HG03045 (cell line): Measurements from ENCODE around the gene SRGAP1.
"Not testable (repeated sequence)": the region's sequence is repeated elsewhere in the genome, so short reads cannot be mapped to it uniquely, and the experiment has no call there.

ENCODE experiments used
- ATAC-seq: cut with Tn5 transposase; IDR thresholded peaks from one replicate; pipeline ENCODE4 v1.9.1; 2021; ENCODE audit warnings: mild to moderate bottlenecking, moderate library complexity; ENCODE audit not compliant: unreplicated experiment

Gene SRGAP1

DNA sequence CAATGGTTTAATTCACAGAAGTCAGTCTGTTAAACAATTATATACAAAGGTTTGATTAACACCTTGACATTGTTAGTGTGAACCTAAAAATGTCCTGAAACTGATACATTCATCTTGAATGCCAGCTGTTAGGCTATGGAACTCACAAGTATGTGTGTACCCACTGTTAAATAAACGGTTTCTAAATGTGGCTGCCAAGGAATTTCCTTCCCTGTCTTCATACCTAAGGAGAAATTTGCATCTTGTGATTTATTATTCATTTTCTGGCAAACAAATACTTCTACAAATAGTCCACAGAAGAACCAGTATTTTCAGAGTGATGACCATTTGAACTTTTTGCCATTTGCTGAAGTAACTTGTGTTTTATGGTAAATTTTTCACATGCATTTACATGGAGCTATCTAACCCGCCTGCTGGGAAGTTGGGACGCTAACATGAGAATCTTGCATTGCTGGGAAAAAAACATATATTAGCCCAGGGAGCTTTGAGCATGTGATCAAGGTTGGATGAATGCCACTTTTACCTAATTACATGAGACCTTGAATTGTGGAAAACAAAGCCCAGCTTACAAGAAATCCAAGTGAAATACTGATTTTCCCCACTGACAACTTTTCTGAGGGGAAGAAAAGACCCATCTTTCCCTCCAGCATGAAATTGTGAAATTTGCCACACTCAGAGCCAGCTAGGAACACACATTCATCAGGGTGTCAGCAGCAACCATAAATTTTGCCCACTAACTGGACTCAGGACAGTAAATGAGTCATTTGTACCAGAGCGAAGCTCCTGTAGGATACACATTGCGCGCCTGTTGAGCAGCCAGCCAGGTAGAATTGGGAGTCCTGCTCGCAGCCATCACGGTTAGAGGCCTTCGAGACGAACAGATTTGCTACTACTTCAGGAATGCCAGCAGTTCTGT, 259.6 kb downstream of the SRGAP1 start:
- no peak for ATAC-seq

DNA sequence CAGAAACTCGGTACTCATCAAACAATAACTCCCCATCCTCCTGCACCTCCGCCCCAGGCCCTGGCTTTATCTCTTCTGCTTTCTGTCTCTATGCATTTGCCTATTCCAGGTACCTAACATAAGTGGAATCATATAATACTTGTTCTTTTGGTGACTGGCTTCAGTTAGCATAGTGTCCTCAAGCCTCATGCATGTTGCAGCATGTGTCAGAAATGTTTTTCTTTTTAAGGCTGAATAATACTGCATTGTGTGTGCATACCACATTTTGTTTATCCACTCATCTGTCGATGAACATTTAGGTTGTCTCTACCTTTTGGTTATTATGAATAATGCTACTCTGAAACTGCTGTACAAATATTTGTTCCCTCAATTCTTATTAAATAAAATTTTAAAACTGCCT, 260.5 kb downstream of the SRGAP1 start:
- ATAC-seq, result no peak

DNA sequence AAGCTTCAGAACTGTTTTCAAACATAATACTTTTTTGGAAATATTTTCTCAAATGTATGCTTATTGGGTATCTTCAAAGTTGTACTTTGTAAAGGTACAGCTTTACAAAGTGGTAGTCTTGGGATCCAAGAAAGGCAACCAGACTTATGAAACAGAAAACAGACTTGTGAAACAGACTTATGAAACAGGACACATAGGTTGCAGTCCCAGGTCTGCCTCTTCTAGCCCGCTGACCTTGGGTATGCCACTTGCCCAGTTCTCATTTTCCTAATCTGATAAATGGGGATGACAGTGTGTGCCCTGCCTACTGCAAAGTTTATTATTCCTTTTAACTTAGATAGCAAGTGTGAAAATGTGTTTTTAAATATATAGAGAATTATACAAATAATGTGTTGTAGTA, 263.3 kb downstream of the SRGAP1 start:
- no peak for ATAC-seq

DNA sequence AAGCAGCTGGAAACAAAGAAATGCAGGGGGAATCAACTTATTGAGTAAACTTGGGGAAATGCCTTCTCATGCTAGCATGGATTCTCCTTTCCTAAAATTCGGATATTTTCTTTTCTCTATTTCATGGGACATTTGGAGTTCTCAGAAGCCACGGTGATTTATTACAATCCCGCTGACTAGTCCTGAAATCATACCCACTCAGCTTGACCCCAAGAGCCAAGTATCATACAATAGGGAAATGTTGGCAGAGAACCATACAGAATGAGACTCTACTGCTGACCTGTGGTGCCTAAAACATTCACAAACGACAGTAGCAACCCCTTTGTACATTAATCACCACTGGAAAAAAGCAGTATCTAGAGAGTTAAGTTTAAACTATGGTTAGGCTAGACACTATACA, 265.2 kb downstream of the SRGAP1 start:
- no peak for ATAC-seq

DNA sequence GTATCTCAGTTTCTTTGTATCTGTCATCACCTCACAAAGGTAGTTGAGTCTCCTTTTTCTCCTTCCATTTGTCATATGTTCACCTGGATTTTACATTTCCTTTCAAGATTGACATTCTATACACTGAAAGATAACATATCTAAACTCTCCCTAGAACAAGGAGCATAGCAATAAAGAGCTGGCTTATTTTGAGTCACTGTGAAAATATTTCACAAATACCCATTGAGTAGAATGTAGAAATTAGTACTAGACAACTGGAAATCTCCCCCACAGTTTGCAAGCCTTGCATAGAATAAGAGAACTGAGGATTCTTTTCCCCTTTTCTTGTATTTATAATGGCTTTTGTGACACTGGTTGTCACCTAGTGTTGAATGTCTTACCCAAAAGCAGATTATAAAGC, 266.4 kb downstream of the SRGAP1 start:
- no peak for ATAC-seq

DNA sequence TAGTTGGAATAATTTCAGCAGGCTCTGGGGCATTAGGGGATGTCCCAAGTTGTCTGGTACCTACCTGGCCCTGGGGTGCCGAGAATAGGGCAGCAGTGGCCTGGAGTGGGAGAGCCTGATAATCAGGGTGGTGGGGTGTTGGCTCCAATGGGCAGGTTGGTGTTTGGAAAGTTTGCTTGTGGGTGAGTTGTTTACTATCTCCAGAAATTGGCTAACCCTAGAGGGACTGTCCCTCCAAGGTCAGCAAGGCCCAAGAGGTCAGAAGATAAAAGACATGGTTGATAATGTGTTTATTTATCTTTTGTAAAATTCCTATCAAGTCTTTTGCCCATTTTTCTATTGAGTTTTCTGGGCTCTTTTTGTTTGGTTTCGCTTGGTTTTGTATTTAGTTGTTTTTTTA, 272.5 kb downstream of the SRGAP1 start:
- ATAC-seq, result no peak

DNA sequence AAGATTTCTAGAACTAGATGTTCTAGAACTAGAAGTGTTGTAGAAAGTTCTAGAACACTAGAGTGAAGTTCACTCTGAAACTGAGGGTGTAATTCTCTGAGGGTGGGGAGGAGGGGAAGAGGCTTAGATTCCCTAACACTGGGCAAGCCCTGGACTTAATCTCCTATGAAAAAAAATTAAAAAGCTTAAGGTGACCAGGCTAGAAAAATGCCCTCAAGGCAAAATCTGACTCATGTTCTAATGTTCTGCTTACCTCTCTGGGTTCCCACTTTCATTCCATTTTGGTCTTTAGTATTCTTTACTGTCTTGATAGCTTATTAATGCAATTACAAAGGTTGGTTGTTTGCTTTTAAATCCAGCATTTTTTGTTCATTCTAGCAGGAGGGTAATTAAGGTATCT, 276.1 kb downstream of the SRGAP1 start:
- ATAC-seq, result no peak

DNA sequence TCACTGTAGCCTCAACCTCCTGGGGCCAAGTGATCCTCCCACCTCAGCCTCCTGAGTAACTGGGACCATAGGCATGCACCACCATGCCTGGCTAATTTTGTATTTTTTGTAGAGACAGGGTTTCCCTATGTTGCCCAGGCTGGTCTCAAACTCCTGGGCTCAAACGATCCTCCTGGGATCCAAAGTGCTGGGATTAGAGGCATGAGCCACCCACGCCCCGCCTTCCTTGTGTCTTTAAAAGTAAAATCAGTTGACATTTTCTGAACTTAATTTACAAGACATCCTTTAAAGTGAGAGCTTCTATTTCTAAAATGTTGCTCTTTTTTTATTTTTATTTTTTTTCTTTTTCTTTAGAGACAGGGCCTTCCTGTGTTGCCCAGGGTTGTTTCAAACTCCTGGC, 276.6 kb downstream of the SRGAP1 start:
- not testable (repeated sequence) for ATAC-seq

DNA sequence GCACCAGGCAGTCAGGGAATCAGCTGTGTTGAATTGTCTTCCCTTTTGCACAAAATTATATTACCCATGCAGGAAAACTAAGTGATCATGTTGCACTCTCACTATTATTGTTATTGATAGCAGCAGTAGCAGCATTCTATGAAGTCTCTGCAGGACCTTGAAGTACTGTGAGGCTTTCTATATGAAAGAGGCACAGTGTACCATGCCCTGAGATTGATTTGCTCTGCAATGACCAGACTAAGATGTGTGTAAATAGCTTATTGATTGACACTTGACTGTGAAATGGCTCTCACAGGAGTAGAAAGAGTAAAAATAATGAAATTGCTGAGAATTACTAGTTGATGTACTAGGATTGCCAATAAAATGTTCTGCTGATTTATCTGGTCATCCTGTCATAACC, 277.7 kb downstream of the SRGAP1 start:
- ATAC-seq, result no peak

DNA sequence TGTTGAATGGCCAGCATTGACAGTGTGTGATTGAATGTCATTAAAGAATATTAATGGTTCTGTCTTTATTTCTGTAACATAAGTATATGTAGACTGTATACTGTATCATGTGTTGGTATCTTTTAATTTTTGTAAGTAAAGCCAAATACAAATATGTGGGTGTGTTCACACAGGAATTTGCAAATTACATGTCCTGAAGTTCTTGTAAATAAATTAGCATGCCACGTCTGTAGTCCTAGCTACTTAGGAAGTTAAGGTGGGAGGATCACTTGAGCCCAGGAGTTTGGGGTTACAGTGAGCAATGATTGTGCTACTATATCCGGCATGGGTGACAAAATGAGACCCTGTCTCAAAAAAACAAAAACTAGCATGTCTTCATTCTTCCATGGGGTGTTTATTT, 278.5 kb downstream of the SRGAP1 start:
- ATAC-seq, result no peak

DNA sequence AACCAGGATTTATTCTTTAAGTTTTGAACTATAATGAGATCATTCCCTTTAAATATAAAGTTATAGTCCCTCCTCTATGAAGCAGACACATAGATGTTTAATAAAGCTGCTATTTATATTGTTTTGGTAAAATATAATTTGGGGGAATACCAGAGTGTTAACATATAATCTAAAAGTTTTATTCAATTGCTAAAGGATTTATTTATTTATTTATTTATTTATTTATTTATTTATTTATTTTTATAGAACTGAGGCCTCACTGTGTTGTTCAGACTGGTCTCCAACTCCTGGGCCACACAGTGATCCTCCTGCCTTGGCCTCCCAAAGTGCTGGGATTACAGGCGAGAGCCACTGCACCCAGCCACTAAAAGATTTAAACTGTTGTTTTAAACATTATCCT, 278.9 kb downstream of the SRGAP1 start:
- no peak for ATAC-seq

DNA sequence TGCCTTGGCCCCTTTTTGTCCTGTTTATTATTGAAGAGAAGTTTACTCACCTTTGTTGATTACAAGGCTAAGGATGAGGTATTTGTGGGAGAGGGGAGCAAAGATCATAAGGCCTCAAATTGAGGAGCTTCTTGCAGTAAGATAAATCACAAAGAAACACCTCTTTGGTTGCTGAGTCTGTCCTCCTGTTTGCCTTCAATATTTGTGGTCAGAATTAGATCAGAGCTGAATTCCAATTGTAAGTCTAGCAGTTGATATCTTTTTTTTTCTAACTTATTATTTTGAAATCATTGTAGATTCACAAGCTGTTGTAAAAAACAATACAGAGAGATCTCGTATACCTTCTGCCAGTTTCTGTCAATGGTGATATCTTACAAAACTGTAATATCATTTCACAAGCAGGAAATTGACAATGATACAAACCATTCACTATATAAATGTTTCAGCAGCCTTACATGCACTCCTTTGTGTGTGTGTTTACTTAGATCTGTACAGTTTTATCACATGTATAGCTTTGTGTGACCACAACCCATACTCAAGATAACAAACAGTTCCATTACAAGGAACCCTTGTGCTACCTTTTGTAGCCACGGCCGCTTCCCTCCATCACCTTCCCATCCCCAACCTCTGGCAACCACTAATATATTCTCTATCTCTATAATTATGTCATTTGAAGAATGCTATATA, 280.2 kb downstream of the SRGAP1 start:
- no peak for ATAC-seq

DNA sequence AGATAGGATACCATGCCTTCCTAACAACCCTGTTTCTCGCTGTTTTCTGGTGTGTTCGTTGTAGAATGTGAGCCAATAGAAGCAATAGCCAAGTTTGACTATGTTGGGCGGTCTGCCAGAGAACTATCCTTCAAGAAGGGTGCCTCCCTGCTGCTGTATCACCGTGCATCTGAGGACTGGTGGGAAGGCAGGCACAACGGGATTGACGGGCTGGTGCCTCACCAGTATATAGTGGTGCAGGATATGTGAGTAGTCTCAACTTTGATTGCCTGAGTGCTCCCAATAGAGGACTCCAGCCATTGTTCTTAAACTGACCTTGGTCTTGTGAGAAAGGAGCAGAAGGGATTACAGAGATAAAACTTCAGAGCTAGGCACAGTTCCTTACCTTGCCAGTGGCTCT, 281.4 kb downstream of the SRGAP1 start:
- no peak for ATAC-seq

DNA sequence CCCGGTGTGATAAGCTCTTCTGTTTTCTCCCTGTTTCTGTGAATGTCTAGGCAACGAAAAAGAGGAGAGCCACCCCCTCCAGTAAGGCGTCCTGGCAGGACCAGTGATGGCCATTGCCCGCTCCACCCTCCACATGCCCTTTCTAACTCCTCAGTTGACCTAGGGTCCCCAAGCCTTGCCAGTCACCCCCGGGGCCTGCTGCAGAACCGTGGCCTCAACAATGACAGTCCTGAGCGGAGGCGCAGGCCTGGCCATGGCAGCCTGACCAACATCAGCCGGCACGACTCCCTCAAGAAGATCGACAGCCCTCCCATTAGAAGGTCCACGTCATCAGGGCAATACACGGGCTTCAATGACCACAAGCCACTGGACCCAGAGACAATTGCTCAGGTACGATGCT, 283.3 kb downstream of the SRGAP1 start:
- ATAC-seq, result no peak

DNA sequence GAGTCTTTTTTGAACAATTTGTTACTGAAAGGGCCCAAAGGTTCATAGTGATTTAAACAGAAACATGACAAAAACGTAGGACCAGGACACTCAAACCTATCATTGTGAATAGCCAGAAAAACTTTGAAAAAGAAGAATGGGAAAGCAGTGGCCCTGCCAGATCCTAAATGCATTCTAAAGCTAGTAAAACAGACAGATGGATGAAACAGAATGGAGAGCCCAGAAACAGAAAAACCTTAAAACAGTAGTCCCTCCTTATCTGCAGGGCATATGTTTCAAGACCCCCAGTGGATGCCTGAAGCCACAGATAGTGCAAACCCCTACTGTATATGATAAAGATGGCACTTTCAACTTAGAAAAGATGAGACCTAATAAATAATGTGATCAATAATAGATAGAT, 283.9 kb downstream of the SRGAP1 start:
- no peak for ATAC-seq

DNA sequence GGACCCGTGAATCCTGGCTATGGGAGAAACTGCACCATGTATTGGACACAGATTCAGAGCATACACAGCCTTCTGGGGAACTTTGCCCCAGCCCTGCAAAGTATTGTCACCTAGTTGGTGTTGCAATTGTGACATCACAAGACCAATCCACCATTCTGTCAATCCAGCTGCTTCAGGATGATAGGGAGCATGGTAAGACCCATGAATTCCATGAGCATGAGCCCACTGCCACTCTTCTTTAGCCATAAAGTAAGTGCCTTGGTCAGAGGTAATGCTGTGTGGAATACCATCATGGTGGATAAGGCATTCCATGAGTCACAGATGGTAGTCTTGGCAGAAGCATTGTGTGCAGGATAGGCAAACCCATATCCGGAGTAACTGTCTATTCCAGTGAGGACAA, 286.0 kb downstream of the SRGAP1 start:
- ATAC-seq, result not testable (repeated sequence)

DNA sequence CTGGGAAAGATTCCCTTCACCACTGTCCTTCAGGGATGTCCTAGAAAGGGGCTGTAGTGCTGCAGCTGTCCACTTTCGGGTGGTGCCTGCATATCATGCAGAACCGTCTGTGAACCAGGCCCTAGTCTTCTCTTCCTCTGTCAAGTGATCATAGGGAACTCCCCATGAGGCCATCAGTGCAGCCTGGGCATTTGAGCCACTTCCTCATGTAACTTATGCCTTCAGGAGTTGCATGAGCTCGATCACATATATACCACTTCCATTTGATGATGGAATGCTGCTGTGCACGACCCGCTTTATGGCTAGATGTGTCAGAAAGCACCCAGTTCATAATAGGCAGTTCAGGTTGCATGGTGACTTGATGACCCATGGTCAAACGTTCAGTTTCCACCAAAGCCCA, 287.0 kb downstream of the SRGAP1 start:
- not testable (repeated sequence) for ATAC-seq

DNA sequence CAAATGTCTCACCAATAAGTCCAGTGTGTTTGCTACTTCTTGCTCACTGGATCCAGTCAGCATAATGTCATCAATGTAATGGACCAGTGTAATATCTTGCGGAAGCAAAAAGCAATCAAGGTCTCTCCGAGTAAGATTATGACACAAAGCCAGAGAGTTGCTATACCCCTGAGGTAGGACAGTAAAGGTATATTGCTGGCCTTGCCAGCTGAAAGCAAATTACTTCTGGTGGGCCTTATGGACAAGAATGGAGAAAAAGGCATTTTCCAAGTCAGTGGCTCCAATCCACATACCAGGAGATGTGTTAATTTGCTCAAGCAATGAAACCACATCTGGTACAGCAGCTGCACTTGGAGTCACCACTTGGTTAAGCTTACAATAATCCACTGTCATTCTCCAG, 288.2 kb downstream of the SRGAP1 start:
- ATAC-seq, result not testable (repeated sequence)

DNA sequence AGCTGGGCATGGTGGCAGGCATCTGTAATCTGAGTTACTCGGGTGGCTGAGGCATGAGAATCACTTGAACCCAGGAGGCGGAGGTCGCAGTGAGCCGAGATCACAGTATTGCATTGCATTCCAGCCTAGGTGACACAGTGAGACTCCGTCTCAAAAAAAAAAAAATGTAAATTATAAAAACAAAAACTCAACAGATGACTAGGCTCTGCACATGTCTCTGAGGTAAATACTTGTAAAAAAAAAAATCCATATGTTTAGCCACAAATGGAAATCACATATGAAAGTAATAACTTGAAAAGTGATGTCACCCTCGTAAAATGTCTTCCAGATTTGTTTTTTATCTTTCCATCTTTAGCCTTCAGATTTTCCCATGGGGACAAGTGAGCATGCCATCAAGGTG, 292.6 kb downstream of the SRGAP1 start:
- ATAC-seq, result no peak

DNA sequence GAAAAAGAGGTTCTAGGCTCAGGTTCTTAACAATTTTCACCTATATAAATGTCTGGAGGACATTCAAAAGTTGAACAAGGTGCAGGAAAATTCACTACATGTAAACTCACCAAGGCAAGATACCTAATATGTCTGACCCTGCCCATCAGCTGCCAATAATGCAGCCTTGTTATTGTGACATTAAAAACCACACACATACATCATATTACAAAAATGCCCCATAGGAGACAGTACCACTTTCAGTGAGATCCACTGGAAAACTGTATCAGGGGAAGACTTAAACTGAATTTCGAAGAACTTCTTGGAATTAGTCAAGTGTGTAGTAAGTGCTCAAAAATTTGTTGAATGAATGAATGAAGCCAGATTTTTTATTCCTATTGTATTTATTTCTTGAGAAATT, 294.5 kb downstream of the SRGAP1 start:
- ATAC-seq, result no peak

DNA sequence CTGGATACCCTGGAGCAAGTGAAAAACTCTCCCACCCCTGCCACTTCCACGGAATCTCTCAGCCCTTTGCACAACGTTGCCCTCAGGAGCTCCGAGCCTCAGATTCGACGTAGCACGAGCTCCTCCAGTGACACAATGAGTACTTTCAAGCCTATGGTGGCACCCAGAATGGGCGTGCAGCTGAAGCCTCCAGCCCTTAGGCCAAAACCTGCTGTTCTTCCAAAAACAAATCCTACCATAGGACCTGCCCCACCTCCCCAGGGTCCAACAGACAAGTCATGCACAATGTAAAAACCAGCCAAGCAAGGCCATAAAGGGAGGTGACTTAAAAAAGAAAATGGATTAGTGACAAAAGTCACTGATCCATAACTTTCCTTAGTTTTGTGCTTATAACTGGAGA, 297.9 kb downstream of the SRGAP1 start:
- no peak for ATAC-seq

DNA sequence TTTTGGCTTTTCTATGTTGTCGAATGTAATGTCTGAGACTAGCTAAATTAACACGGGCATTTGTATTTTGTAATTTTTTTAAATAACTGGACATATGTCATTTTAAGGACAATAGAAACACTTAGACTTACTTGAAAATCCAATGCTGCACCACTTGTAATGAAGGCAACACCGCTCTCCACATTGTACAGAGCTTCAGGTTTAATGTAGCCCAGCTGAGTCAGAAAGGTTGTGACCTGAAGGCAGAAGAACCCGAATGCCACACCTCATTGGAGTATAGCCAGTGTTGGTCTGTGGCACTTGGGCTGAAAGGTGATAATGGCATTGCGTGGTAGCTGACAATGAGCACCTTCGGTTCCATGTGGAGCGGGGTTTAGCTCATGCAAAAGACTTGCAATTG, 298.3 kb downstream of the SRGAP1 start:
- ATAC-seq, result no peak
